GM18909 (cell line): ENCODE results near the gene MYO9B.
A peak's percentile ranks its signal among the peaks of the same experiment; 100 is the strongest.

Experiments used
- ATAC-seq: cut with Tn5 transposase; IDR thresholded peaks from one replicate; pipeline ENCODE4 v1.9.1; 2021; ENCODE audit warnings: mild to moderate bottlenecking; ENCODE audit not compliant: unreplicated experiment, poor library complexity

Gene MYO9B

GRCh38 chr19:17112271-17112670 lies 36.7 kb downstream of the MYO9B start:
- ATAC-seq: no peak

GRCh38 chr19:17112700-17113099 lies 37.1 kb downstream of the MYO9B start:
- no peak for ATAC-seq

- ATAC-seq: no peak
Measured at GRCh38 chr19:17113127-17113785, 37.7 kb downstream of the MYO9B start.

DNA sequence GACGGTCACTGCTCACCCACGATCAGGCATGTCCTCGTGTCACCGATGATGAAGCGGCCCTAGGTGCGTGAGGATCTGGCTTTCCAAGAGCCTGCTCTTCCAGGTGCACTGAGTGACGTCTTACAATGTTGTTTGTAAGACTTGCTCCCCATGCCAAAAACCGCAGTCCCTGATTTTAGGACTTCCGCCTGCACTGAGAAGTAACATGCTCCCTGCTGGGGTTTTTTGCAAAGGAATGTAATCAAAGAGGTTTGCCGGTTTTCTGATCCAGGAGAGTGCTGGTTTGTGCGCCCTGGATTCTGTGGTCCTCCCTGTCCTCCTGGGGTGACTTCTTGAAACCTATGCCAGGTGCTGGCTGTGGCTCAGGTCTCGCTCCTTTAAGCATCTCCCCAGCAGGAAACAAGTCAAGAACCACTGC lies 38.8 kb downstream of the MYO9B start:
- no peak for ATAC-seq

DNA sequence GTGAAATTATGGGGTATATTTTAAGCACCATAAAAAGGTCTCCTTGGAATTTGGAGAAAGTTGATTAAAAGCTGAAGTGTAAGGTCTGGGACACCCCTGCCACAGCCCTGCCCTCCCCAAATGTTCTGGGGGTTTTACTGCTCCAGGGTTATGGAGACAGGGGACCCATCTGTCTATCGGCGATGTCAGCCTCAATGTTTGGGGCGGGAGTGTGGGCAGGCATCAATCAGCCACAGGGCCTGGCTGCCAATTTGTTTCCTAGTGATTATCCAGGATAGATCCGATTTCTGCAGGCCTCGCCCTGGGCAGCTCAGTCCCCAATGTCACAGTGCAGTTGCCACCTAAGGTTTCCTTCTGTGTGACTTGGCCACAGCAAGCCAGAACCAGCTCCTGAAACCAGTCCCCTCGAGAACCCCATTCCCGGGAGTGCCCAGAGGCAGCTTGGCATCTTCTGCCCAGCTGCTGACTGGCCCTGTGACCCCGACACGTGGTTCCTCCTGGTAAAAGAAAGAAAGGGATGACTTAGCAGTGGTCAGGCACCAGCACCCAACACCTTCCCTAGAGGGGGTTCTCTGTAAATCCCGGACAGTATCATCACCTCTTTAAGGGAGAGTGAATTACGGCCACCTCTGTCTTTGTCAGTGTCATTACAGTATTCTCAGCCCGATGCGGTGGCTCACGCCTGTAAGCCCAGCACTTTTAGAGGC lies 41.6 kb downstream of the MYO9B start:
- no peak for ATAC-seq

- ATAC-seq: no peak
Measured at GRCh38 chr19:17118957-17119356, 43.4 kb downstream of the MYO9B start.

DNA sequence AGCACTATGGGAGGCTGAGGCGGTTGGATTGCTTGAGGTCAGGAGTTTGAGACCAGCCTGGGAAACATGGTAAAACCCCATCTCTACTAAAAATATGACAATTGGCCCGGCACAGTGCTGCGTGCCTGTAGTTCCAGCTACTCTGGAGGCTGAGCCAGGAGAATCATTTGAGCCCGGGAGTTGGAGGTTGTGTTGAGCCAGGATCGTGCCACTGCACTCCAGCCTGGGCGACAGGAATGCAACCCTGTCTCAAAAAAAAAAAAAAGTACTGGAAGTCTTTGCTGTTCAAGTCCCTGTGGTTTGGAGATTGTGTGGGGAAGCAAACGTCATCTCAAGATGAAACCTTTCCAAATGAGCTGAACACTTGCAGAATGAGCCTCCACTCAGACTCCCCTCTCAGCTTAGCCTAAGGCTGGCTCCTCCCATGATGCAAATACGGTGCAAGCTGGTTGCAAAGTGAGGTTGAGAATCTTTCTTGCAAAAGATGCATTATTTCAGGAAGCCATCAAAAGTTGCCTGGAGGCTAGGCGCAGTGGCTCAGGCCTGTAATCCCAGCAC lies 46.2 kb downstream of the MYO9B start:
- ATAC-seq: no peak

DNA sequence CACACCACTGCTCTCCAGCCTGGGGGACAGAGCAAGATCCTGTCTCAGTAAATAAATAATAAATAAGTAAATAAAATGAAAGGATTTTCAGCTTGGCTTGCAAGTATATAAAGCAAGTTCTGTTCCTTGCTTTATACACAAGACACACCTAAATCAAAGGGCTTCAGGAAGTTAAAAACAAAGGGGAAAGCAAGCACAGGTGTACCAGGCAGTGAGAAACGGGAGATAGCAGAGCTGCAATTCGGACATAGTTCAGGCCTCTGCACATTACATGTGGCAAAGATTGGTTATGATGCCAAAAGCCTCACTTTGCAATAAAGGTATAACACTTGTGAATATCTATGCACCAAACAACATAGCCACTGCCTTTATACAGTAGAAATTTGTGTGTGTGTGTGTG lies 47.5 kb downstream of the MYO9B start:
- ATAC-seq: no peak

DNA sequence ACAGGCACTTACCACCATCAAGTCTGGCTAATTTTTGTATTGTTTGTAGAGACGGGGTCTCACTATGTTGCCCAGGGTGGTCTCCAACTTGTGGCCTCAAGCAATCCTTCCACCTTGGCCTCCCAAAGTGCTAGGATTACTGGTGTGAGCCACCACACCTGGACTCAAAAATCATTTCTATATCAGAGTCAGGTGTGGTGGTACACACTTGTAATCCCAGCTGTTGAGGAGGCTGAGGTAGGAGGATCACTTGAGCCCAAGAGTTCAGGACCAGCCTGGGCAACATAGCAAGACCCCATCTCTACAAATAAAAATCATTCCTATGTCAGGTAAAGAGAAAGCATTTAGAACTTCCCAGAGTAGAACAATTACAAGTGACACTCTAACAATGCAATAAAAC lies 48.4 kb downstream of the MYO9B start:
- ATAC-seq: no peak

GRCh38 chr19:17125062-17125727 lies 49.6 kb downstream of the MYO9B start:
- ATAC-seq: peak; percentile 68

DNA sequence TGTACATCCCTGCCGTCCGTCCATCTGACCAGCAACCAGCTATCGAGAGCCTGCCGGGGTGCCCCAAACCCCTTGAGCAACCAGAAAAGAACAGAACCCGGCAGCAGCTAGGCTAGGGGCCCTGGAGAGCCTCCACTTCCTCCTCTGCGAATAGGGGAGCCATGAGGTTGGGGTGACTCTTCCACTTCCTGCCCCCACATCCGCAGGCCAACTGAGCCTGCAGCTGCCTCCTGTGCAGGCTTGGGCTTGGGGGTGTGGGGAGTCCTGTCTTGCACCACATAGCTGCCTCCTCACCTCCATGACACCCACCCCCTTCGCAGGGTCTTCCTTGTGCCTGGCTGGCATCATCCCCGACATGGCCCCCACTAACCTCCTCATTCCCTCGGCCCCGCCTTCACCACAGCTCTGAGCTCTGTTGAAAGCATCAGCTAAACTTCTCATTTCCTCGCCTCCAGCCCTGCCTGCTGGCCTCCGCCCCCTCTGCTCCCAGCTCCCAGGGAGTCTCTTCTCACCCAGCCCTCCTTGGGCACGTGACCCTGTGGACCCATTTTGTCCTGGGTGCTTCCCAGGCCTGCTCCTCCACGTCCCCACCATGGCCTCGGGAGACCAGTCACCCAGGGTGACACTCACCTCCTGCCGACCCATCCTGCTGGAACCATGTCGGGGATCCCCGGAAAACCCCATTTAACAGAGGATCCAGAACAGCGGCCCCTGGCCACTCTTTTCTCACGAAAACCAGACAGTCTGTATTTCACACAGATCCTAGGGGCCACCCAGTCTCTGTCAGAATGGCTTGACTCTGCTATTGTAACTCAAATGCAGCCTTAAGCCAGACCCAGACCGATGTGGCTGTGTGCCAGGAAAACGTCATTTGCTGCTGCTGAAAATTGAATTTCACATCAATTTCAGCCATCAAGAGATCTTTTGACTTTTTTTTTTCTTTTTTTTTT lies 50.4 kb downstream of the MYO9B start:
- ATAC-seq: peak; percentile 64

DNA sequence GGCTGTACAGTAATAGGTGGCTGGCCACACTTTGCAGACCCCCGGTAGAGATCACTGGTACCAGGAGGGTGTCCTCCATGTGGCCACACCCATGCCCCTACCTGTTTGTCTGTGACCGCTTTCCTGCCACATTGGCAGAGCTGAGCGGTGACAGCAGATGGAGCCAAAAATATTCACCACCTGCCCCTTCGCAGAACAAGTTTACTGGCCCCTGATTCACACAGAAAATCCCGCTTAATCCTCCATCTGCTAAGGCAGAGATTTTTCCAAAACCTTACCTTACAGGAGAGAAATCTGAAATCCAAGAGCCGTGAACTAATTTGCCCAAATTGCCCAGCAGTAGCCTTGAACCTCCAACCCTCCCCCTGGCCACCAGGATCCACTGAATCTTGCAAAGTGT lies 52.1 kb downstream of the MYO9B start:
- no peak for ATAC-seq

DNA sequence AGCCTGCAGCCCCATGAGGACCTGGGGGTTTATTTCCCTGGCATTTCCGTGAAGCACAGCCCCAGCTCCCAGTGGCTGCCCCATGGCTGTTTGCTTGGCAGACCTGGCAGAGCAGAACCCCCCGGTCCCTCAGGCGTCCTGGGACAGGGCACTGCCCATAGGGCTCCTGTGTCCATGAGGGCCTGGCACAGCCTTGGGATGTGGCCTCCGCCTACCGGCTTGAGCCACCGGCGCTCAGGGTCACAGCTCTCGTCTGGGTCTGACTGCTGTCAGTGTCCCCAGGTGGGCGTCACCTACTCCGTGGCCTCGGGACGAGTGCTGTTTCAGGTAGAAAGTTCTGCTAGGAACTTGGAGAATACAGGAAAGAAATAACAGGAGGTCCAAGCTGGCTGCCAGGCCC lies 52.8 kb downstream of the MYO9B start:
- no peak for ATAC-seq

DNA sequence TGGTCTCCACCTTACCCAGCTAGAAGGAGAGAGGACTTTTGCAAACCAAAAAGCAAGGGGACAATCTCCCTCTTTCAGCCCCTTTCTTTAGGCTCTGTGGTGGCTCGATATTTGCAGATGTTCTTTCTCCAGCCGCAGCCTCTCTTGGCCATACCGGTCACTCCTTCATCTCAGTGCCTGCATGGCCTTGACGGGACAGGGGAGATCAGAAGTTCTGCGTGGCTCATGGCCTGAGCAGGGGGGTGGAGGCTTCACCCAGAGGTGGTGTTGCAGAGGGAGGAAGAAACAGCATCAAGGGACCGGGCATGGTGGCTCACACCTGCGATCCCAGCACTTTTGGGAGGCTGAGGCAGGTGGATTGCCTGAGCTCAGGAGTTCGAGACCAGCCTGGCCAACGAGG lies 53.2 kb downstream of the MYO9B start:
- ATAC-seq: no peak

DNA sequence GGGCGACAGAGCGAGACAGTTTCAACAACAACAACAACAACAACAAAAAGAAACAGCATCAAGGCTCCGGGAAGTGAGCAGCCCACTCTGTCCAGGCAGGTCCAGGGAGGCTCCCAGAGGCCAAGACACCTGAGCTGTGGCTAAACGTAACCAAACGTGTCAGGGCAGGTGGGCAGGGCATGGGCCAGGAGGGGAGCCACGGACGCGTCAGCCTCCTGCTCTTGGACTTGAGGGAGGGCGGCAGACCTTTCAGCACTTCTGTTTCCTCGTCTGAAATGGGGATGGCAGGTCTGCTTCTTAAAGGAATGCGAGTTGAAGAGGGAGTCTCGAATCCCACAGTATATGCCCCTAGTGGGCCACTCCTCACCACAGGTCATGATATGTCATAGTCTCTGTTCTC lies 53.8 kb downstream of the MYO9B start:
- no peak for ATAC-seq

- ATAC-seq: peak; percentile 63
Measured at GRCh38 chr19:17135001-17135853, 59.6 kb downstream of the MYO9B start.

DNA sequence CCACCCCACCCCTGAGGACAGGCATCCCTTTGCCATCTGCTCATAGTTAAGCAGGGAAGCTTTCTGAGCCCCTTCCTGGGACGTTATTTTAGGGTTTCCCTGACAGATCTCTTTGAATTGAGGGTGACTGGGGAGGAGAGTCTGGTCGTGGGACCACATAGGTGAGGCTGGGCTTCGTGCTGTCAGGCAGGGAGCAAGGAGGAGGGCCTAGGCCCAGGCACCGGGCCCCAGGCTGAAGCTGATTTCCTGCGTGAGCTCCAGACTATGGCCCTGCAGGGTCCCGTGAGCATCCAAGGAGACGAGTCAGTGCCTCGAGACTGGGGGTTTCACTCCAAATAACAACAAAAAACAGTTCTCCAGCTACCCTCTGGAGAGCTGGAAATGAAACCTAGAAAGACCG lies 60.4 kb downstream of the MYO9B start:
- no peak for ATAC-seq

DNA sequence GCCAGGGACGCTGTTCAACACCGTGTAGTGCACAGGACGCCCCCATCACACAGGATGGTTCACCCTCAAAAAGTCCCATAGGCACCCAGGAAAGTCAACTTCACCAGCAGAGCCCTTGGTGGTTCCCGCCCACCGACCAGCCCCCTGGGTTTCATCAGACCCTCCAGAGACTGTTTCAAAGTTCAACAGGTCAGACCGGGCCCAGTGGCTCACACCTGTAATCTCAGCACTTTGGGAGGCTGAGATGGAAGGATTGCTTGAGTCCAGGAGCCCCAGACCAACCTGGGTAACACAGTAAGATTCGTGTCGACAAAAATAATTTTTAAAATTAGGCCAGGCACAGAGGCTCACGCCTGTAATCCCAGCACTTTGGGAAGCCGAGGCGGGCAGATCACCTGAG lies 61.0 kb downstream of the MYO9B start:
- ATAC-seq: no peak

DNA sequence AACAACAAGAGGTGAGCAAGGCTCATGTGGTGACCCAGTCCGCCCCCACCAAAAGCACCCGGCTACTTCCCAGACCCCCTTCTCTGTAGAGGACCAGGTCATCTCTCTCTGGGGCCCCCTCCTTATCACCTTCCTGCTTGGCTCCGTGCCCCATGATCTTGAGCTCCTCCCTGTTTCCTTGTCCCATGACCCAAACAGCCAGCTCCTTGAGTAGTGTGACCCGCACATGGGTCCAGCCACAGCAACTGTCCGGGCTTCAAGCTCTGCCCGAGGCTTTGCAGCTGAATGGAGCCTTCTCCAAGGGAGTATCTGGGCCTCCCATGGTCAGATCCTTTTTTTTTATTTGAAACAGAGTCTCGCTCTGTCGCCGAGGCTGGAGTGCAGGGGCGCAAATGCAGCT lies 61.8 kb downstream of the MYO9B start:
- ATAC-seq: no peak
